Dermis lymphatic vessel endothelial cell (primary cell): Measurements from ENCODE around the gene GSTP1. TPM values are rescaled to one million over a fixed set of nuclear protein-coding genes. Genes with fewer than 3 reads are reported as not detected.

Experiments
- total RNA-seq: library from RNA; depleted of rRNA; stranded (reverse); fragments of >200 nt; gene quantifications from 2 replicates; pipeline ENCODE4 v1.2.1, GENCODE V29; 2014

The GSTP1 gene
- 473 and 682 TPM in 2 replicates for total RNA-seq

GRCh38 chr11:67583247-67584204, at the start of gene GSTP1:
TSS of gene GSTP1 (plus strand) at chr11:67583812. CDS start at chr11:67583844, 32 bp downstream.

GRCh38 chr11:67606492-67607295, 23.1 kb downstream of the GSTP1 start, which contains the start of gene NDUFV1:
TSS of gene NDUFV1 (plus strand) at chr11:67606936. CDS start at chr11:67607005, 69 bp downstream.

GRCh38 chr11:67629386-67630227, 46.0 kb downstream of the GSTP1 start, which contains the start of gene NUDT8:
TSS of gene NUDT8 (minus strand) at chr11:67629937. CDS start at chr11:67629911, 26 bp downstream.

Other genes starting within 250 kb of the GSTP1 start
- gene POLD4, start 230.3 kb upstream of the GSTP1 start, total RNA-seq: 22.0 and 30.9 TPM in 2 replicates
- 2.0 and 2.4 TPM in 2 replicates for gene CLCF1, start 210.2 kb upstream of the GSTP1 start, total RNA-seq
- 4.3 and 4.8 TPM in 2 replicates for gene RAD9A, start 191.8 kb upstream of the GSTP1 start, total RNA-seq
- gene PPP1CA, start 182.0 kb upstream of the GSTP1 start, total RNA-seq: 233 and 254 TPM in 2 replicates
- 0.09 and 0.22 TPM in 2 replicates for gene TBC1D10C, start 179.7 kb upstream of the GSTP1 start, total RNA-seq
- gene CARNS1, start 168.1 kb upstream of the GSTP1 start, total RNA-seq: 0.09 and 0.22 TPM in 2 replicates
- gene RPS6KB2, start 155.3 kb upstream of the GSTP1 start, total RNA-seq: 25.0 and 26.3 TPM in 2 replicates
- gene PTPRCAP, start 146.1 kb upstream of the GSTP1 start, total RNA-seq: 0.11 and 0.43 TPM in 2 replicates
- 122 and 145 TPM in 2 replicates for gene CORO1B, start 140.3 kb upstream of the GSTP1 start, total RNA-seq
- gene GPR152, start 131.1 kb upstream of the GSTP1 start, total RNA-seq: not detected in 2 replicates
- 1.5 and 2.0 TPM in 2 replicates for gene CABP4, start 128.5 kb upstream of the GSTP1 start, total RNA-seq
- 21.1 and 21.8 TPM in 2 replicates for gene TMEM134, start 114.6 kb upstream of the GSTP1 start, total RNA-seq
- 101 TPM in 2 replicates for gene AIP, start 100.8 kb upstream of the GSTP1 start, total RNA-seq
- 2.8 and 3.1 TPM in 2 replicates for gene PITPNM1, start 78.4 kb upstream of the GSTP1 start, total RNA-seq
- gene CDK2AP2, start 75.7 kb upstream of the GSTP1 start, total RNA-seq: 10.3 and 23.1 TPM in 2 replicates
- not detected in 2 replicates for gene CABP2, start 60.4 kb upstream of the GSTP1 start, total RNA-seq
- gene NDUFV1, start 23.1 kb downstream of the GSTP1 start, total RNA-seq: 121 and 130 TPM in 2 replicates
- 3.6 and 5.4 TPM in 2 replicates for gene NUDT8, start 46.1 kb downstream of the GSTP1 start, total RNA-seq
- gene TBX10, start 56.0 kb downstream of the GSTP1 start, total RNA-seq: not detected in 2 replicates
- not detected in 2 replicates for gene ACY3, start 66.9 kb downstream of the GSTP1 start, total RNA-seq
- not detected in 2 replicates for gene ALDH3B2, start 90.8 kb downstream of the GSTP1 start, total RNA-seq